ENCODE measurements around the gene PFKP.

PFKP gene

GRCh38 chr10:3150961-3151360 is 83.6 kb downstream of the PFKP start:
- Histone ChIP-seq H3K9me3 (ENCODE audit: control insufficient read depth in 1 of 2, low read length in 2 of 2) (no peaks in the 10 kb centered on the region), H3K4me3 (ENCODE audit: low read depth in 1 of 2, low read length in 2 of 2) (no peak overlapping the region), H3K9ac (ENCODE audit: low read depth in 1 of 2, low read length in 2 of 2) (no peak overlapping the region), H3K4me1 (ENCODE audit: control insufficient read depth in 1 of 2, insufficient read depth in 2 of 2, low read length in 2 of 2) (no peaks in the 10 kb centered on the region), H3K36me3 (ENCODE audit: control insufficient read depth in 1 of 2, insufficient read depth in 2 of 2, low read length in 2 of 2) (peaks cover 50 to 94% of the 10 kb centered on the region in 2 donors), H3K27me3 (ENCODE audit: control insufficient read depth in 1 of 2, insufficient read depth in 2 of 2, low read length in 2 of 2) (no peaks in the 10 kb centered on the region), H3K27ac (ENCODE audit: low read depth, low read length) (no peak overlapping the region)

GRCh38 chr10:3151889-3152565 is 84.7 kb downstream of the PFKP start:
- H3K4me1 ChIP-seq (ENCODE audit: control insufficient read depth in 1 of 2, insufficient read depth in 2 of 2, low read length in 2 of 2), result no peaks in the 10 kb centered on the region
- H3K9me3 ChIP-seq (ENCODE audit: control insufficient read depth in 1 of 2, low read length in 2 of 2), result no peaks in the 10 kb centered on the region
- H3K9ac ChIP-seq (ENCODE audit: low read depth in 1 of 2, low read length in 2 of 2), result no peak overlapping the region
- no peaks in the 10 kb centered on the region for H3K27me3 ChIP-seq (ENCODE audit: control insufficient read depth in 1 of 2, insufficient read depth in 2 of 2, low read length in 2 of 2)
- H3K27ac ChIP-seq (ENCODE audit: low read depth, low read length), result no peak overlapping the region
- H3K4me3 ChIP-seq (ENCODE audit: low read depth in 1 of 2, low read length in 2 of 2), result no peak overlapping the region
- peaks cover 49 to 88% of the 10 kb centered on the region in 2 donors for H3K36me3 ChIP-seq (ENCODE audit: control insufficient read depth in 1 of 2, insufficient read depth in 2 of 2, low read length in 2 of 2)

DNA sequence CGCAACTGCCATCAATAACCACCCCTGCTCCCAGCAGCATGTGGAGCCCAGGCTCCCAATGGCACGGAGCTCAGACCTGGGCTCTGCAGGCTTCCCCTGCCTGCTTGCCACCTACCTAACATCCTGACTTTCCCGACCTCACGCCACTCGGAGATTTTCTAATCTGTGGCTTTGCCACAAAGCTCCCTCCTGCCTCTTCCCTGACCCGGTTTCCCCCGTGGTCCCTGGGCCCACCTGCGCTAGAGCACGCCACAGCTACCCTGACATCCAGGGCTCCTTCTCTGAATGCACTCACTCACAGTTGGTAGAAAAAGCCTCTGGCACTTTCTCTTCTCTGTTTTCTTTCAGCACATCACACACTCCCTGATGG is 85.2 kb downstream of the PFKP start:
- no peaks in the 10 kb centered on the region for H3K4me1 ChIP-seq (ENCODE audit: control insufficient read depth in 1 of 2, insufficient read depth in 2 of 2, low read length in 2 of 2)
- H3K36me3 ChIP-seq (ENCODE audit: control insufficient read depth in 1 of 2, insufficient read depth in 2 of 2, low read length in 2 of 2), result peaks cover 48 to 89% of the 10 kb centered on the region in 2 donors
- H3K9me3 ChIP-seq (ENCODE audit: control insufficient read depth in 1 of 2, low read length in 2 of 2), result no peaks in the 10 kb centered on the region
- no peak overlapping the region for H3K9ac ChIP-seq (ENCODE audit: low read depth in 1 of 2, low read length in 2 of 2)
- no peak overlapping the region for H3K4me3 ChIP-seq (ENCODE audit: low read depth in 1 of 2, low read length in 2 of 2)
- H3K27ac ChIP-seq (ENCODE audit: low read depth, low read length), result no peak overlapping the region
- H3K27me3 ChIP-seq (ENCODE audit: control insufficient read depth in 1 of 2, insufficient read depth in 2 of 2, low read length in 2 of 2), result no peaks in the 10 kb centered on the region

GRCh38 chr10:3154666-3155065 is 87.3 kb downstream of the PFKP start:
- no peak overlapping the region for H3K27ac ChIP-seq (ENCODE audit: low read depth, low read length)
- no peaks in the 10 kb centered on the region for H3K4me1 ChIP-seq (ENCODE audit: control insufficient read depth in 1 of 2, insufficient read depth in 2 of 2, low read length in 2 of 2)
- no peaks in the 10 kb centered on the region for H3K9me3 ChIP-seq (ENCODE audit: control insufficient read depth in 1 of 2, low read length in 2 of 2)
- H3K36me3 ChIP-seq (ENCODE audit: control insufficient read depth in 1 of 2, insufficient read depth in 2 of 2, low read length in 2 of 2), result peaks cover 42 to 88% of the 10 kb centered on the region in 2 donors
- no peak overlapping the region for H3K9ac ChIP-seq (ENCODE audit: low read depth in 1 of 2, low read length in 2 of 2)
- H3K4me3 ChIP-seq (ENCODE audit: low read depth in 1 of 2, low read length in 2 of 2), result no peak overlapping the region
- no peaks in the 10 kb centered on the region for H3K27me3 ChIP-seq (ENCODE audit: control insufficient read depth in 1 of 2, insufficient read depth in 2 of 2, low read length in 2 of 2)

DNA sequence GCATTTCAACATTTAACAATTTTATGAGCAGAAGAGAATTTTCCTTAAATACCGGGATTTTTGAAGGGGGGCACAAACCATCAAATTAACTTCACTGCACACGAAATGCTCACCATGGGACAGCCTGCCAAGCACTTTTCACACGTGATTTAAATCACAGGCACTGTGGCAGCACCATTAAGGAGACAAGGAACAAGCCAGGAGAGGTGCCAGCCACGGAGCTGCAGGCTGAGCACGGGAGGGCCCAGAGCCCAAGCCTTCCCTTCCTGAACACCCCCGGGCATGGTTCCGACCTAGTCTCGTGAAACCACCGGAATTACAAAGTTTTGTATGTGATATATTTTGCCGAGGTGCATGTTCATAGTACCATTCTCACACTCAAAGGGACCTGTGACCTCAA is 91.8 kb downstream of the PFKP start:
- H3K4me3 ChIP-seq (ENCODE audit: low read depth in 1 of 2, low read length in 2 of 2), result no peak overlapping the region

DNA sequence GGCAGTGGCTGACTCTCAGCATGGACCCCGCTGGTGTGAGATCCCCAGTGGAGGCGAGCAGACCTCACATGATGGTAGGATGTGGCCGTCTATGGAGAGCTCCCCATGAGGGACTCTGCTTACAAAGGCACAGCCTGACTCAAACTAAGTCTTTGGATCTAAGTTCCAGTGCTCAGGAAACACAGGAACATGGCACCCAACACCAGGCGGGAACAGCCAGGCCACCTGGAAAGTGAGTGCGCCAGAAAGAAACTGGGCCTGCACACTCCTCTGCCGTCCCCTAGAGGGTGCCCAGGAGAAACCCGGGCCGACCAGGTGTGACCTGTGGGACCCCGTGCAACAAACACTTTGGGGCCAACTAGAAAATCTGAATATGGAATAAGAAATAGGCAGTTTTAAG is 95.2 kb downstream of the PFKP start:
- no peak overlapping the region for H3K9ac ChIP-seq (ENCODE audit: low read depth in 1 of 2, low read length in 2 of 2)
- H3K36me3 ChIP-seq (ENCODE audit: control insufficient read depth in 1 of 2, insufficient read depth in 2 of 2, low read length in 2 of 2), result peaks cover 53 to 86% of the 10 kb centered on the region in 2 donors
- H3K9me3 ChIP-seq (ENCODE audit: control insufficient read depth in 1 of 2, low read length in 2 of 2), result no peaks in the 10 kb centered on the region
- no peak overlapping the region for H3K27ac ChIP-seq (ENCODE audit: low read depth, low read length)
- H3K4me3 ChIP-seq (ENCODE audit: low read depth in 1 of 2, low read length in 2 of 2), result no peak overlapping the region
- H3K27me3 ChIP-seq (ENCODE audit: control insufficient read depth in 1 of 2, insufficient read depth in 2 of 2, low read length in 2 of 2), result no peaks in the 10 kb centered on the region
- H3K4me1 ChIP-seq (ENCODE audit: control insufficient read depth in 1 of 2, insufficient read depth in 2 of 2, low read length in 2 of 2), result no peaks in the 10 kb centered on the region

More for the DNA sequence above, 91.8 kb downstream of the PFKP start:
- H3K9ac ChIP-seq (ENCODE audit: low read depth in 1 of 2, low read length in 2 of 2), result no peak overlapping the region
- H3K4me1 ChIP-seq (ENCODE audit: control insufficient read depth in 1 of 2, insufficient read depth in 2 of 2, low read length in 2 of 2), result no peaks in the 10 kb centered on the region
- no peaks in the 10 kb centered on the region for H3K27me3 ChIP-seq (ENCODE audit: control insufficient read depth in 1 of 2, insufficient read depth in 2 of 2, low read length in 2 of 2)
- no peaks in the 10 kb centered on the region for H3K9me3 ChIP-seq (ENCODE audit: control insufficient read depth in 1 of 2, low read length in 2 of 2)
- H3K27ac ChIP-seq (ENCODE audit: low read depth, low read length), result no peak overlapping the region
- H3K36me3 ChIP-seq (ENCODE audit: control insufficient read depth in 1 of 2, insufficient read depth in 2 of 2, low read length in 2 of 2), result peaks cover 39 to 81% of the 10 kb centered on the region in 2 donors

- Histone ChIP-seq H3K9ac (ENCODE audit: low read depth in 1 of 2, low read length in 2 of 2) (no peak overlapping the region), H3K27me3 (ENCODE audit: control insufficient read depth in 1 of 2, insufficient read depth in 2 of 2, low read length in 2 of 2) (no peaks in the 10 kb centered on the region), H3K27ac (ENCODE audit: low read depth, low read length) (no peak overlapping the region), H3K36me3 (ENCODE audit: control insufficient read depth in 1 of 2, insufficient read depth in 2 of 2, low read length in 2 of 2) (peaks cover 56 to 87% of the 10 kb centered on the region in 2 donors), H3K9me3 (ENCODE audit: control insufficient read depth in 1 of 2, low read length in 2 of 2) (no peaks in the 10 kb centered on the region), H3K4me3 (ENCODE audit: low read depth in 1 of 2, low read length in 2 of 2) (no peak overlapping the region), H3K4me1 (ENCODE audit: control insufficient read depth in 1 of 2, insufficient read depth in 2 of 2, low read length in 2 of 2) (no peaks in the 10 kb centered on the region)
Observed at GRCh38 chr10:3163879-3164278, 96.5 kb downstream of the PFKP start.

DNA sequence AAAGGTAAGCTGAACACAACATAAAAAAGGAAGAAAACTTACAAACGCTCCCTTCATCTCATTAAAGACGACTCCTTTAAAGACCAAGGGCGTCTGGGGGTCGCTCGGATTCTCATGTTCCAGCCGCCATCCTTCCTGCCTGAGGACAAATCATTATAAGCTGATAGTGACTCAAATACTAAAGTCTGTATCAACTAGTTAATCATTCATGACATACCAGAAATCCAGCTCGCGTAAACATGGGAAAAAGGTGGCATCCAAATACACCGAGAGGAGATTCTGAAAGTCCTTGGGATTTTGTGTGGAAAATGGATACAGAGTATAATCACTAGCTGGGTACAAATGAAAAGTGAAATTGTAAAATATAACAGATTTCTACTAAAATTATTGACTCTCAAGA is 97.8 kb downstream of the PFKP start:
- Histone ChIP-seq H3K9me3 (ENCODE audit: control insufficient read depth in 1 of 2, low read length in 2 of 2) (no peaks in the 10 kb centered on the region), H3K9ac (ENCODE audit: low read depth in 1 of 2, low read length in 2 of 2) (no peak overlapping the region), H3K4me3 (ENCODE audit: low read depth in 1 of 2, low read length in 2 of 2) (no peak overlapping the region), H3K4me1 (ENCODE audit: control insufficient read depth in 1 of 2, insufficient read depth in 2 of 2, low read length in 2 of 2) (no peaks in the 10 kb centered on the region), H3K27me3 (ENCODE audit: control insufficient read depth in 1 of 2, insufficient read depth in 2 of 2, low read length in 2 of 2) (no peaks in the 10 kb centered on the region), H3K27ac (ENCODE audit: low read depth, low read length) (no peak overlapping the region), H3K36me3 (ENCODE audit: control insufficient read depth in 1 of 2, insufficient read depth in 2 of 2, low read length in 2 of 2) (peaks cover 51 to 86% of the 10 kb centered on the region in 2 donors)

DNA sequence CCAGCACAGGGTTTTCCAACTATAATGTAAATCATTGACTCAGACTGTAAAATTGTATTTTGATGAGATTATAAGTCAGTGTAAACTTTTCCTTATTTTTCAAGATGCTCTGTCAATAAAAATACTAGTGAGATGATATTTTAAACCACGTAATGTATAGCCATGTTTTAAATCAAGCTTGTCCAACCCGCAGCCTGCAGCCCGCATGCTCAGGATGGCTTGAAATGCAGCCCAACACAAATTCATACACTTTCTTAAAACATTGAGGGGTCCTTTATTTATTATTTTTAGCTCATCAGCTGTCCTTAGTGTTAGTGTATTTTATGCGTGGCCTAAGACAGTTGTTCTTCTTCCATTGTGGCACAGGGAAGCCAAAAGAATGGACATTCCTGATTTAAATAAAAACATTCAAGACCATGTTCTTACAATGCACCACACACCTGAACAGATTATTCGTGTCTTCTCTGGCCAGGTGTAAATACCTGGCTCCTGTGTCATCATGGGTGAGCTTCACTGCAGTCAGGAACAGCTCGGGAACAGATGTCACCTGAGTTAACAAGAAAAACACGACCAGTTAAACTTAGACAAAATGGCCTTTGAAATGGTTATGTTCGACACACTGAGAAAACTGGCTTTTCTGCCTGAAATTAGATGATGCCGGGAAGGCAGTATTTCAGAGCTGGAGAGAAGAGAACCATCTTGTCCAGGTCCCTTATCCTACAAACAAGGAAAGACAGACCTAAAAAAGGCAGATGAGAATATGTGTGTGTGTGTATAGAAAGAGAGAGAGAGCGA is 99.3 kb downstream of the PFKP start:
- peaks cover 0 to 6% of the 10 kb centered on the region in 2 donors for H3K4me1 ChIP-seq (ENCODE audit: control insufficient read depth in 1 of 2, insufficient read depth in 2 of 2, low read length in 2 of 2)
- H3K4me3 ChIP-seq (ENCODE audit: low read depth in 1 of 2, low read length in 2 of 2), result no peak overlapping the region
- H3K9me3 ChIP-seq (ENCODE audit: control insufficient read depth in 1 of 2, low read length in 2 of 2), result no peaks in the 10 kb centered on the region
- no peak overlapping the region for H3K27ac ChIP-seq (ENCODE audit: low read depth, low read length)
- H3K9ac ChIP-seq (ENCODE audit: low read depth in 1 of 2, low read length in 2 of 2), result no peak overlapping the region
- H3K36me3 ChIP-seq (ENCODE audit: control insufficient read depth in 1 of 2, insufficient read depth in 2 of 2, low read length in 2 of 2), result peaks cover 51 to 75% of the 10 kb centered on the region in 2 donors
- no peaks in the 10 kb centered on the region for H3K27me3 ChIP-seq (ENCODE audit: control insufficient read depth in 1 of 2, insufficient read depth in 2 of 2, low read length in 2 of 2)

- Histone ChIP-seq H3K27me3 (ENCODE audit: control insufficient read depth in 1 of 2, insufficient read depth in 2 of 2, low read length in 2 of 2) (no peaks in the 10 kb centered on the region), H3K4me1 (ENCODE audit: control insufficient read depth in 1 of 2, insufficient read depth in 2 of 2, low read length in 2 of 2) (peaks cover 0 to 7% of the 10 kb centered on the region in 2 donors), H3K27ac (ENCODE audit: low read depth, low read length) (no peak overlapping the region), H3K9me3 (ENCODE audit: control insufficient read depth in 1 of 2, low read length in 2 of 2) (no peaks in the 10 kb centered on the region), H3K4me3 (ENCODE audit: low read depth in 1 of 2, low read length in 2 of 2) (no peak overlapping the region), H3K9ac (ENCODE audit: low read depth in 1 of 2, low read length in 2 of 2) (no peak overlapping the region), H3K36me3 (ENCODE audit: control insufficient read depth in 1 of 2, insufficient read depth in 2 of 2, low read length in 2 of 2) (peaks cover 45 to 70% of the 10 kb centered on the region in 2 donors)
Observed at GRCh38 chr10:3167611-3168330, 100.4 kb downstream of the PFKP start.

Measured in duodenal mucosa (tissue), 2 donors.